Activated CD8-positive, alpha-beta T cell treated with anti-CD3 and anti-CD28 coated beads for 36 hours (primary cell): ENCODE data around the gene NT5DC1. TPM values are rescaled to one million over a fixed set of nuclear protein-coding genes. Genes with fewer than 3 reads are reported as not detected.
A peak's percentile ranks its signal among the peaks of the same experiment; 100 is the strongest.

Source experiments
- ATAC-seq: fragments of 200-7000 bp; cut with Tn5 transposase; one replicate; pipeline ENCODE4 v1.10.0; 2021; ENCODE audit warnings: mild to moderate bottlenecking, moderate library complexity
- CTCF ChIA-PET: fragments of 350-600 bp; sonication (Branson Sonifier 250); formaldehyde crosslinking; loops from one replicate; lab custom pipeline; 2021; ENCODE audit warnings: antibody characterized with exemption; lab: Charles Lee
- POLR2A ChIA-PET: fragments of 350-600 bp; sonication (Branson Sonifier 250); formaldehyde crosslinking; loops from one replicate; lab custom pipeline; 2021; ENCODE audit warnings: antibody characterized with exemption; lab: Charles Lee
- DNase-seq: peaks from one replicate; pipeline ENCODE4 v3.0.0-alpha.2; 2020
- H3K27ac Mint-ChIP-seq: one replicate; pipeline ENCODE4 v1.8.0; 2021; ENCODE audit warnings: mild to moderate bottlenecking, mixed read lengths
- H3K27me3 Mint-ChIP-seq: one replicate; pipeline ENCODE4 v1.8.0; 2021; ENCODE audit warnings: mixed read lengths
- H3K36me3 Mint-ChIP-seq: one replicate; pipeline ENCODE4 v1.8.0; 2021; ENCODE audit warnings: low read depth, mixed read lengths
- H3K4me1 Mint-ChIP-seq: one replicate; pipeline ENCODE4 v1.8.0; 2021; ENCODE audit warnings: low read depth, mixed read lengths
- H3K4me3 Mint-ChIP-seq: one replicate; pipeline ENCODE4 v1.8.0; 2021; ENCODE audit warnings: mild to moderate bottlenecking, moderate library complexity, mixed read lengths
- H3K9me3 Mint-ChIP-seq: one replicate; pipeline ENCODE4 v1.8.0; 2021; ENCODE audit warnings: mixed read lengths
- intact Hi-C: fragments of 100-400 bp; cut with micrococcal nuclease; formaldehyde crosslinking; loops from one replicate; pipeline ENCODE4 v1.10.0; 2022
- total RNA-seq, 2 experiments: library from RNA; stranded (reverse); gene quantifications; one replicate each; pipeline ENCODE4 v1.2.3, GENCODE V29; 2021
- TF ChIP-seq, protein P1 (sequence below): fragments of 200-600 bp; IDR thresholded peaks from one replicate; pipeline ENCODE4 v1.8.0; 2022; ENCODE audit warnings: antibody characterized with exemption, mild to moderate bottlenecking

The NT5DC1 gene
- total RNA-seq, 2 experiments from 2014 or later, result 47.8 to 53.3 TPM

- TF ChIP-seq, protein P1, sequence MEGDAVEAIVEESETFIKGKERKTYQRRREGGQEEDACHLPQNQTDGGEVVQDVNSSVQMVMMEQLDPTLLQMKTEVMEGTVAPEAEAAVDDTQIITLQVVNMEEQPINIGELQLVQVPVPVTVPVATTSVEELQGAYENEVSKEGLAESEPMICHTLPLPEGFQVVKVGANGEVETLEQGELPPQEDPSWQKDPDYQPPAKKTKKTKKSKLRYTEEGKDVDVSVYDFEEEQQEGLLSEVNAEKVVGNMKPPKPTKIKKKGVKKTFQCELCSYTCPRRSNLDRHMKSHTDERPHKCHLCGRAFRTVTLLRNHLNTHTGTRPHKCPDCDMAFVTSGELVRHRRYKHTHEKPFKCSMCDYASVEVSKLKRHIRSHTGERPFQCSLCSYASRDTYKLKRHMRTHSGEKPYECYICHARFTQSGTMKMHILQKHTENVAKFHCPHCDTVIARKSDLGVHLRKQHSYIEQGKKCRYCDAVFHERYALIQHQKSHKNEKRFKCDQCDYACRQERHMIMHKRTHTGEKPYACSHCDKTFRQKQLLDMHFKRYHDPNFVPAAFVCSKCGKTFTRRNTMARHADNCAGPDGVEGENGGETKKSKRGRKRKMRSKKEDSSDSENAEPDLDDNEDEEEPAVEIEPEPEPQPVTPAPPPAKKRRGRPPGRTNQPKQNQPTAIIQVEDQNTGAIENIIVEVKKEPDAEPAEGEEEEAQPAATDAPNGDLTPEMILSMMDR, result no peak
- ChIA-PET CTCF (interaction anchor here (0.6 to 1.3 kb wide), 3 partner anchors 28 to 45 kb away, joined by 3 read pairs; no protein-coding TSS in a partner anchor), POLR2A (no interaction called here)
- H3K27me3 Mint-ChIP-seq, result no peaks in the 10 kb centered on the region
- H3K27ac Mint-ChIP-seq, result no peak overlapping the region
- DNase-seq (no peak), ATAC-seq (no peak)
- H3K36me3 Mint-ChIP-seq, result peaks cover 7% of the 10 kb centered on the region
- no peaks in the 10 kb centered on the region for H3K4me1 Mint-ChIP-seq
- H3K9me3 Mint-ChIP-seq, result no peaks in the 10 kb centered on the region
- intact Hi-C loops, result no loop called here
- no peak overlapping the region for H3K4me3 Mint-ChIP-seq
Observed at GRCh38 chr6:116223355-116223754, 122.7 kb downstream of the NT5DC1 start.

DNA sequence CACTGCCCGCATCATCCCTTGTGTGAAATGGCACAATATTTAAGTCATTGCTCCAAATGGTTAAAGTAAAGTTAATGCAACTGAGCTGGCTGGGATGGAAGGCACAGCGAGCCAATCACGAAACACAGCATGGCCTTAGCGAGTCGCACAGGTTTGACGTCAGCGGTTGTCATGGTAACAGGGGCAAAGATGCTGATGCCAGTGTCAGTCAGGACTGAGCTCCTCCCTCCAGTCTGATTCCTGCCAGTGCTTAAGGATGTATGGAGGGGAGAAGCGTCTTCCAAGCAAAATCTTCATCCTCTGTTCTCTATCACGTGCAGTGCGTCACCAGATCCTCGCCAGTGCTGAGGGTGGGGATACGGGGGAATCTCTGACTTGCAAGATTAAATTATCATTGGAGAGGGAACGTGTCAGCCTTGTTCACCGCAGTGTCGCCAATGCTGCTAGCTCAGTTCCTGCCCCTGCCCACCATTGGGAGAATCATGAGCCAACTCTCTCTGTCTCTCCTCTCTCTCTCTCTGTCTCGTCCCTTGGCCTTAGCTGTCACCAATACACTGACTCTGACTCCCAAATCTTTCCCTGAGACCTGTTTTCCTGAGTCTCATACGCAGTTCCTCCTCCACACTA, 128.7 kb downstream of the NT5DC1 start:
- intact Hi-C loops, result no loop called here
- ATAC-seq (no peak), DNase-seq (peak; percentile 26)
- Mint-ChIP-seq H3K27ac (no peak overlapping the region), H3K36me3 (no peaks in the 10 kb centered on the region), H3K27me3 (no peaks in the 10 kb centered on the region), H3K4me1 (no peaks in the 10 kb centered on the region), H3K4me3 (no peak overlapping the region), H3K9me3 (no peaks in the 10 kb centered on the region)
- CTCF ChIA-PET, result interaction anchor here (1.3 to 3.3 kb wide), 4 partner anchors 12 to 331 kb away, joined by 3 to 19 read pairs (median 4); no protein-coding TSS in a partner anchor
- TF ChIP-seq, protein P1, result no peak
- POLR2A ChIA-PET, result no interaction called here

- CTCF ChIA-PET, result no interaction called here
- no peaks in the 10 kb centered on the region for H3K4me1 Mint-ChIP-seq
- TF ChIP-seq, protein P1, result no peak
- no peaks in the 10 kb centered on the region for H3K27me3 Mint-ChIP-seq
- no peak for DNase-seq
- no peaks in the 10 kb centered on the region for H3K36me3 Mint-ChIP-seq
- H3K4me3 Mint-ChIP-seq, result no peak overlapping the region
- POLR2A ChIA-PET, result no interaction called here
- no peak overlapping the region for H3K27ac Mint-ChIP-seq
- H3K9me3 Mint-ChIP-seq, result no peaks in the 10 kb centered on the region
- no peak for ATAC-seq
- intact Hi-C loops, result no loop called here
Observed at GRCh38 chr6:116234689-116235088, 134.0 kb downstream of the NT5DC1 start.

GRCh38 chr6:116238083-116238482, 137.4 kb downstream of the NT5DC1 start:
- Mint-ChIP-seq H3K4me3 (no peak overlapping the region), H3K27me3 (no peaks in the 10 kb centered on the region), H3K9me3 (no peaks in the 10 kb centered on the region), H3K27ac (no peak overlapping the region), H3K36me3 (no peaks in the 10 kb centered on the region), H3K4me1 (no peaks in the 10 kb centered on the region)
- TF ChIP-seq, protein P1, result no peak
- ATAC-seq (no peak), DNase-seq (no peak)
- POLR2A ChIA-PET, result no interaction called here
- CTCF ChIA-PET, result no interaction called here
- intact Hi-C loops, result no loop called here

- no peak for ATAC-seq
- intact Hi-C loops, result no loop called here
- Mint-ChIP-seq H3K9me3 (no peaks in the 10 kb centered on the region), H3K4me1 (no peaks in the 10 kb centered on the region), H3K27ac (no peak overlapping the region), H3K27me3 (no peaks in the 10 kb centered on the region), H3K36me3 (no peaks in the 10 kb centered on the region), H3K4me3 (no peak overlapping the region)
- CTCF ChIA-PET, result no interaction called here
- DNase-seq, result no peak
- POLR2A ChIA-PET, result interaction anchor here (1.2 kb wide), 1 partner anchor 11 kb away, joined by 4 read pairs; no protein-coding TSS in a partner anchor
- TF ChIP-seq, protein P1, result no peak
Observed at GRCh38 chr6:116239256-116239655, 138.6 kb downstream of the NT5DC1 start.
